Measurements from ENCODE around the gene ARFIP1.

DNA sequence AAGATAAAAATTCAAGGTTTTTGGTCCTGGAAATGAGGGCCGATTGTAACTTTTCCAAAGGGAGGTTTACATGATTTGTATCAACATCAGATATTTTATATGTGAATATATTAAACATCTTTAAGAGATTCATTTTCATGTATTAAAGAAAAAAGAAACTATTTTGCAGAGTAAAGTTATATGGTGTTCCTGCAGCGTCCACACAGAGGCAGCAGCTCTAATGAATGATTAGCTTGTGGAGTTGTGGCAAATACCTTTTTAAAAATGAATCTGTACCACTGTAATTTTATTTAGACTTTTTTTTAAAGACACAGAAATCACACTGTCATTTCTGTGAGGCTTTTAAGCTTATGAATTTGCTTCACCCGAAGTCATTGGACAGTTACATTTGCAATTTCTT is 130.8 kb downstream of the ARFIP1 start:
- TF ChIP-seq EZH2 (IDR thresholded peaks at IDR 0.05; ENCODE audit: borderline replicate concordance, insufficient read depth, low read length, poor library complexity, severe bottlenecking) (no peak), TAF1 (IDR thresholded peaks at IDR 0.05; ENCODE audit: low read depth) (no peak), POLR2AphosphoS5 (IDR thresholded peaks at IDR 0.05) (no peak), SMC3 (conservative IDR thresholded peaks at IDR 0.05; ENCODE audit: poor library complexity) (no peak), MXI1 (conservative IDR thresholded peaks at IDR 0.05; ENCODE audit: poor library complexity, severe bottlenecking) (no peak), EP300 (conservative IDR thresholded peaks at IDR 0.05; ENCODE audit: poor library complexity, severe bottlenecking) (no peak), RAD21 (conservative IDR thresholded peaks at IDR 0.05) (no peak)
- TF ChIP-seq, protein P1, sequence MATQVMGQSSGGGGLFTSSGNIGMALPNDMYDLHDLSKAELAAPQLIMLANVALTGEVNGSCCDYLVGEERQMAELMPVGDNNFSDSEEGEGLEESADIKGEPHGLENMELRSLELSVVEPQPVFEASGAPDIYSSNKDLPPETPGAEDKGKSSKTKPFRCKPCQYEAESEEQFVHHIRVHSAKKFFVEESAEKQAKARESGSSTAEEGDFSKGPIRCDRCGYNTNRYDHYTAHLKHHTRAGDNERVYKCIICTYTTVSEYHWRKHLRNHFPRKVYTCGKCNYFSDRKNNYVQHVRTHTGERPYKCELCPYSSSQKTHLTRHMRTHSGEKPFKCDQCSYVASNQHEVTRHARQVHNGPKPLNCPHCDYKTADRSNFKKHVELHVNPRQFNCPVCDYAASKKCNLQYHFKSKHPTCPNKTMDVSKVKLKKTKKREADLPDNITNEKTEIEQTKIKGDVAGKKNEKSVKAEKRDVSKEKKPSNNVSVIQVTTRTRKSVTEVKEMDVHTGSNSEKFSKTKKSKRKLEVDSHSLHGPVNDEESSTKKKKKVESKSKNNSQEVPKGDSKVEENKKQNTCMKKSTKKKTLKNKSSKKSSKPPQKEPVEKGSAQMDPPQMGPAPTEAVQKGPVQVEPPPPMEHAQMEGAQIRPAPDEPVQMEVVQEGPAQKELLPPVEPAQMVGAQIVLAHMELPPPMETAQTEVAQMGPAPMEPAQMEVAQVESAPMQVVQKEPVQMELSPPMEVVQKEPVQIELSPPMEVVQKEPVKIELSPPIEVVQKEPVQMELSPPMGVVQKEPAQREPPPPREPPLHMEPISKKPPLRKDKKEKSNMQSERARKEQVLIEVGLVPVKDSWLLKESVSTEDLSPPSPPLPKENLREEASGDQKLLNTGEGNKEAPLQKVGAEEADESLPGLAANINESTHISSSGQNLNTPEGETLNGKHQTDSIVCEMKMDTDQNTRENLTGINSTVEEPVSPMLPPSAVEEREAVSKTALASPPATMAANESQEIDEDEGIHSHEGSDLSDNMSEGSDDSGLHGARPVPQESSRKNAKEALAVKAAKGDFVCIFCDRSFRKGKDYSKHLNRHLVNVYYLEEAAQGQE (IDR thresholded peaks at IDR 0.05; ENCODE audit: borderline replicate concordance): no peak
- TF ChIP-seq, protein P2, sequence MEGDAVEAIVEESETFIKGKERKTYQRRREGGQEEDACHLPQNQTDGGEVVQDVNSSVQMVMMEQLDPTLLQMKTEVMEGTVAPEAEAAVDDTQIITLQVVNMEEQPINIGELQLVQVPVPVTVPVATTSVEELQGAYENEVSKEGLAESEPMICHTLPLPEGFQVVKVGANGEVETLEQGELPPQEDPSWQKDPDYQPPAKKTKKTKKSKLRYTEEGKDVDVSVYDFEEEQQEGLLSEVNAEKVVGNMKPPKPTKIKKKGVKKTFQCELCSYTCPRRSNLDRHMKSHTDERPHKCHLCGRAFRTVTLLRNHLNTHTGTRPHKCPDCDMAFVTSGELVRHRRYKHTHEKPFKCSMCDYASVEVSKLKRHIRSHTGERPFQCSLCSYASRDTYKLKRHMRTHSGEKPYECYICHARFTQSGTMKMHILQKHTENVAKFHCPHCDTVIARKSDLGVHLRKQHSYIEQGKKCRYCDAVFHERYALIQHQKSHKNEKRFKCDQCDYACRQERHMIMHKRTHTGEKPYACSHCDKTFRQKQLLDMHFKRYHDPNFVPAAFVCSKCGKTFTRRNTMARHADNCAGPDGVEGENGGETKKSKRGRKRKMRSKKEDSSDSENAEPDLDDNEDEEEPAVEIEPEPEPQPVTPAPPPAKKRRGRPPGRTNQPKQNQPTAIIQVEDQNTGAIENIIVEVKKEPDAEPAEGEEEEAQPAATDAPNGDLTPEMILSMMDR (IDR thresholded peaks at IDR 0.05; ENCODE audit: poor library complexity, severe bottlenecking): no peak
